Neural cell (in vitro differentiated cells): ENCODE results near the gene ERMN.

ENCODE experiments used
- EP300 ChIP-seq: fragments of 450-650 bp; conservative IDR thresholded peaks from 2 replicates; pipeline ENCODE4 v1.6.1; 2014; ENCODE audit warnings: antibody characterized with exemption, mild to moderate bottlenecking, moderate library complexity; ENCODE audit not compliant: poor library complexity, severe bottlenecking
- TAF1 ChIP-seq: IDR thresholded peaks from 2 replicates; pipeline ENCODE4 v1.6.1; 2012; ENCODE audit warnings: low read depth
- TF ChIP-seq, protein P1 (sequence below): fragments of 450-650 bp; IDR thresholded peaks from 2 replicates; pipeline ENCODE4 v1.5.1; 2014; ENCODE audit warnings: antibody characterized with exemption, mild to moderate bottlenecking, moderate library complexity; ENCODE audit not compliant: poor library complexity, severe bottlenecking

DNA sequence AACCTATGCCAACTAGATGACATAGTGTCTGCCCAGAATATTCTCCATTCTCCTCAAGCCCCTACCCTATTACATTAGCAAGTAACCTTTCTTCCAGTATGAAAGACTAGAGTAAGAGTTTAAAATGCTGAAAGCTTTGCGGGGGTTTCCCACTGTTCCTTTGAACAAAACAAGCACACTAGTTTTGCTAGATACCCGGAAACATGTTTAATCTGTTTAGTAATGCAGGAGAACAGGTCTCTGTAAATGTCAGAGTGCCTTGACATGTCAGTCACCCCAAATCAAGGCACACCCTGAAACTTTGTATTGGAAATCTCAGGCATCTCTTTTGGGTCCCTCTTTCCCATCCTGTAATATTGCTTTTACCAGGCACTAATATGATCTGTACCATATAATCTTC lies 56.6 kb downstream of the ERMN start:
- TF ChIP-seq TAF1, result no peak
- TF ChIP-seq EP300, result no peak
- TF ChIP-seq, protein P1, sequence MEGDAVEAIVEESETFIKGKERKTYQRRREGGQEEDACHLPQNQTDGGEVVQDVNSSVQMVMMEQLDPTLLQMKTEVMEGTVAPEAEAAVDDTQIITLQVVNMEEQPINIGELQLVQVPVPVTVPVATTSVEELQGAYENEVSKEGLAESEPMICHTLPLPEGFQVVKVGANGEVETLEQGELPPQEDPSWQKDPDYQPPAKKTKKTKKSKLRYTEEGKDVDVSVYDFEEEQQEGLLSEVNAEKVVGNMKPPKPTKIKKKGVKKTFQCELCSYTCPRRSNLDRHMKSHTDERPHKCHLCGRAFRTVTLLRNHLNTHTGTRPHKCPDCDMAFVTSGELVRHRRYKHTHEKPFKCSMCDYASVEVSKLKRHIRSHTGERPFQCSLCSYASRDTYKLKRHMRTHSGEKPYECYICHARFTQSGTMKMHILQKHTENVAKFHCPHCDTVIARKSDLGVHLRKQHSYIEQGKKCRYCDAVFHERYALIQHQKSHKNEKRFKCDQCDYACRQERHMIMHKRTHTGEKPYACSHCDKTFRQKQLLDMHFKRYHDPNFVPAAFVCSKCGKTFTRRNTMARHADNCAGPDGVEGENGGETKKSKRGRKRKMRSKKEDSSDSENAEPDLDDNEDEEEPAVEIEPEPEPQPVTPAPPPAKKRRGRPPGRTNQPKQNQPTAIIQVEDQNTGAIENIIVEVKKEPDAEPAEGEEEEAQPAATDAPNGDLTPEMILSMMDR, result no peak
